Naive B cell (primary cell): Measurements from ENCODE around the gene SELENOM. TPM values are rescaled to one million over a fixed set of nuclear protein-coding genes. Genes with fewer than 3 reads are reported as not detected.
"Not testable (repeated sequence)": the region's sequence is repeated elsewhere in the genome, so short reads cannot be mapped to it uniquely, and the experiment has no call there.

ENCODE experiments used
- ATAC-seq, 2 donors: fragments of 150-1000 bp; cut with Tn5 transposase; 2 replicates each; pipeline ENCODE4 v1.10.0; 2021; ENCODE audit warnings: low read depth in 2 of 2, mild to moderate bottlenecking in 2 of 2, moderate library complexity in 2 of 2
- DNase-seq: peaks from one replicate; pipeline ENCODE4 v3.0.0; 2022
- H3K27ac Mint-ChIP-seq, 6 donors: one replicate each; pipeline ENCODE4 v1.8.0; 2020 to 2022; ENCODE audit warnings: mild to moderate bottlenecking in 6 of 6, mixed read lengths in 6 of 6, moderate library complexity in 5 of 6, inconsistent platforms in 2 of 6
- H3K27me3 Mint-ChIP-seq, 3 donors: one replicate each; pipeline ENCODE4 v1.8.0; 2021 to 2022; ENCODE audit warnings: mixed read lengths in 3 of 3, mild to moderate bottlenecking in 1 of 3
- H3K36me3 Mint-ChIP-seq, 2 donors: one replicate each; pipeline ENCODE4 v1.8.0; 2020 to 2022; ENCODE audit warnings: mixed read lengths in 2 of 2, inconsistent platforms in 1 of 2, mild to moderate bottlenecking in 1 of 2
- H3K4me1 Mint-ChIP-seq, 3 donors: one replicate each; pipeline ENCODE4 v1.8.0; 2020 to 2022; ENCODE audit warnings: mixed read lengths in 3 of 3, inconsistent platforms in 1 of 3, mild to moderate bottlenecking in 1 of 3, moderate library complexity in 1 of 3
- H3K4me3 Mint-ChIP-seq, 8 donors: one replicate each; pipeline ENCODE4 v1.8.0; 2020 to 2022; ENCODE audit warnings: mild to moderate bottlenecking in 8 of 8, mixed read lengths in 8 of 8, moderate library complexity in 8 of 8, inconsistent platforms in 2 of 8
- H3K9me3 Mint-ChIP-seq, 7 donors: one replicate each; pipeline ENCODE4 v1.8.0; 2020 to 2022; ENCODE audit warnings: mixed read lengths in 7 of 7, mild to moderate bottlenecking in 5 of 7, inconsistent platforms in 2 of 7, moderate library complexity in 1 of 7
- polyA plus RNA-seq, 6 donors: library from polyadenylated mRNA; unstranded; fragments of 300-500 nt; fragmentation: Illumina TruSeq; gene quantifications; one replicate each; pipeline ENCODE4 v1.2.3, GENCODE V29; 2021; ENCODE audit warnings: low read depth in 6 of 6

The SELENOM gene
- polyA plus RNA-seq, 6 donors from 2014 or later = 31.1 to 54.8 (median 42.9) TPM

- Mint-ChIP-seq H3K4me1 (no peaks in the 10 kb centered on the region), H3K27ac (no peak overlapping the region), H3K4me3 (no peak overlapping the region), H3K9me3 (peaks cover 0 to 2% (median 0%) of the 10 kb centered on the region in 7 donors), H3K27me3 (no peaks in the 10 kb centered on the region), H3K36me3 (no peaks in the 10 kb centered on the region)
- DNase-seq (no peak), ATAC-seq (no peak)
These were observed 8.0 kb downstream of the SELENOM start for GRCh38 chr22:31099386-31099785.

GRCh38 chr22:31098632-31099110 is 8.7 kb downstream of the SELENOM start:
- ATAC-seq (no peak), DNase-seq (no peak)
- Mint-ChIP-seq H3K27ac (no peak overlapping the region), H3K4me3 (no peak overlapping the region), H3K4me1 (no peaks in the 10 kb centered on the region), H3K27me3 (no peaks in the 10 kb centered on the region), H3K9me3 (peaks cover 0 to 2% (median 0%) of the 10 kb centered on the region in 7 donors), H3K36me3 (no peaks in the 10 kb centered on the region)

GRCh38 chr22:31097941-31098631 is 9.3 kb downstream of the SELENOM start:
- Mint-ChIP-seq H3K27me3 (no peaks in the 10 kb centered on the region), H3K9me3 (peaks cover 0 to 2% (median 0%) of the 10 kb centered on the region in 7 donors), H3K27ac (no peak overlapping the region), H3K4me3 (no peak overlapping the region), H3K36me3 (no peaks in the 10 kb centered on the region), H3K4me1 (no peaks in the 10 kb centered on the region)
- no peak for DNase-seq
- no peak for ATAC-seq

- not testable (repeated sequence) for H3K27ac Mint-ChIP-seq
These were observed 9.8 kb downstream of the SELENOM start for GRCh38 chr22:31097539-31097938.

GRCh38 chr22:31096657-31097279 is 10.6 kb downstream of the SELENOM start:
- Mint-ChIP-seq H3K27me3 (no peaks in the 10 kb centered on the region), H3K27ac (peak overlapping the region in 1 of 6 donors; percentile 33), H3K4me1 (no peaks in the 10 kb centered on the region), H3K36me3 (no peaks in the 10 kb centered on the region), H3K4me3 (no peak overlapping the region), H3K9me3 (peaks cover 0 to 2% (median 0%) of the 10 kb centered on the region in 7 donors)
- ATAC-seq = no peak
- no peak for DNase-seq

More at GRCh38 chr22:31097539-31097938, 9.8 kb downstream of the SELENOM start:
- H3K4me3 Mint-ChIP-seq, H3K36me3 Mint-ChIP-seq, H3K4me1 Mint-ChIP-seq, H3K27me3 Mint-ChIP-seq, H3K9me3 Mint-ChIP-seq, DNase-seq, ATAC-seq: not testable (repeated sequence)

GRCh38 chr22:31095637-31096249 is 11.6 kb downstream of the SELENOM start:
- peak overlapping the region in 1 of 6 donors; percentile 5 for H3K27ac Mint-ChIP-seq
- no peak overlapping the region for H3K4me3 Mint-ChIP-seq
- H3K4me1 Mint-ChIP-seq = no peaks in the 10 kb centered on the region
- no peak for DNase-seq
- H3K9me3 Mint-ChIP-seq = no peaks in the 10 kb centered on the region
- ATAC-seq = no peak
- H3K36me3 Mint-ChIP-seq = no peaks in the 10 kb centered on the region
- H3K27me3 Mint-ChIP-seq = no peaks in the 10 kb centered on the region

GRCh38 chr22:31094741-31095140 is 12.6 kb downstream of the SELENOM start:
- H3K4me1 Mint-ChIP-seq = peaks cover 0 to 1% (median under 1%) of the 10 kb centered on the region in 3 donors
- ATAC-seq = no peak
- H3K9me3 Mint-ChIP-seq = no peaks in the 10 kb centered on the region
- no peaks in the 10 kb centered on the region for H3K36me3 Mint-ChIP-seq
- no peak for DNase-seq
- H3K4me3 Mint-ChIP-seq = no peak overlapping the region
- no peaks in the 10 kb centered on the region for H3K27me3 Mint-ChIP-seq
- peak overlapping the region in 1 of 6 donors; percentile 72 for H3K27ac Mint-ChIP-seq

GRCh38 chr22:31094021-31094551 is 13.3 kb downstream of the SELENOM start:
- no peaks in the 10 kb centered on the region for H3K9me3 Mint-ChIP-seq
- H3K27ac Mint-ChIP-seq = no peak overlapping the region
- ATAC-seq = no peak
- H3K4me1 Mint-ChIP-seq = peaks cover 4 to 8% (median 7%) of the 10 kb centered on the region in 3 donors
- no peak for DNase-seq
- no peaks in the 10 kb centered on the region for H3K36me3 Mint-ChIP-seq
- no peak overlapping the region for H3K4me3 Mint-ChIP-seq
- H3K27me3 Mint-ChIP-seq = no peaks in the 10 kb centered on the region

GRCh38 chr22:31093086-31093850 is 14.1 kb downstream of the SELENOM start:
- Mint-ChIP-seq H3K4me3 (no peak overlapping the region), H3K9me3 (no peaks in the 10 kb centered on the region), H3K27ac (no peak overlapping the region), H3K4me1 (peaks cover 7 to 11% (median 10%) of the 10 kb centered on the region in 3 donors), H3K27me3 (no peaks in the 10 kb centered on the region), H3K36me3 (no peaks in the 10 kb centered on the region)
- no peak for ATAC-seq
- DNase-seq = no peak

GRCh38 chr22:31092161-31092560 is 15.2 kb downstream of the SELENOM start:
- Mint-ChIP-seq H3K27me3 (no peaks in the 10 kb centered on the region), H3K9me3 (no peaks in the 10 kb centered on the region), H3K36me3 (no peaks in the 10 kb centered on the region), H3K4me1 (peaks cover 7 to 11% (median 10%) of the 10 kb centered on the region in 3 donors), H3K4me3 (no peak overlapping the region), H3K27ac (no peak overlapping the region)
- DNase-seq = no peak
- no peak for ATAC-seq

GRCh38 chr22:31091106-31091975 is 16.0 kb downstream of the SELENOM start:
- no peak overlapping the region for H3K4me3 Mint-ChIP-seq
- ATAC-seq = no peak

GRCh38 chr22:31090217-31091085 is 16.9 kb downstream of the SELENOM start:
- Mint-ChIP-seq H3K27ac (peak overlapping the region in 1 of 6 donors; percentile 36), H3K4me3 (no peak overlapping the region), H3K27me3 (no peaks in the 10 kb centered on the region), H3K9me3 (no peaks in the 10 kb centered on the region), H3K36me3 (no peaks in the 10 kb centered on the region), H3K4me1 (peaks cover 9 to 11% (median 11%) of the 10 kb centered on the region in 3 donors)
- DNase-seq (no peak), ATAC-seq (no peak)

More at GRCh38 chr22:31091106-31091975, 16.0 kb downstream of the SELENOM start:
- no peak for DNase-seq
- H3K36me3 Mint-ChIP-seq = no peaks in the 10 kb centered on the region
- H3K27ac Mint-ChIP-seq = no peak overlapping the region
- H3K4me1 Mint-ChIP-seq = peaks cover 7 to 11% (median 10%) of the 10 kb centered on the region in 3 donors
- no peaks in the 10 kb centered on the region for H3K27me3 Mint-ChIP-seq
- H3K9me3 Mint-ChIP-seq = no peaks in the 10 kb centered on the region
